Measurements from ENCODE around the gene TCF4.
A peak's percentile ranks its signal among the peaks of the same experiment; 100 is the strongest.

The TCF4 gene

DNA sequence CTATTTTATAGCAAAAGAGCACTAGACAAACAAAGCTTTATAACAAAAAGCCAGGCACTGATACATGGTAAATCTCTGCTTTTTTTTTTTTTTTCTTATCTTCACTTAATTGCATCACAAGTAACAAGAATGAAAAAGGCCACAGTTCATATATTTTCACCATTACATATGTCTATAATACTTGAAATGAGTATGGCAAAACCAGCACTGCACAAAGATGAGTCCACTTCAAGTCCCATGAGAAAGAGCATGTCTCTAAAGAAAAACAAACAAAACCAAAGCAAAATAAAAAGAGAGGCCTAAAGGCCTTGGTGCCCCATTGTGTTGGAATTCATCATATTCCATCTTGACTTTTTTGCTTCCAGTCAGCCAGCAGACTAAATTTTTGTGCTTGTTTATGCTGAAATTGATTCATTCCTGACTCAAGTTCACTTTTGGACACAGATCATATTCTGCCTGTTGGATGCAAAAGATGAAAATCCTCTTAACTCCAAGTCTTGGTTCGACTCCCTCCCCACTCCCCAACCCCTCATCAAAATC lies 363.8 kb downstream of the TCF4 start:
- Histone ChIP-seq H4K20me1 (ENCODE audit: insufficient read depth, low read length) (no peaks in the 10 kb centered on the region), H3K9me3 (replicated peaks; ENCODE audit: insufficient read depth, low read length) (no peaks in the 10 kb centered on the region), H3K9ac (ENCODE audit: low read length) (no peak overlapping the region), H3K4me2 (ENCODE audit: low read depth, low read length) (no peak overlapping the region), H3K27ac (ENCODE audit: low read length) (no peak overlapping the region), H3F3A (ENCODE audit: insufficient read depth, low read length) (peaks cover 15% of the 10 kb centered on the region), H3K36me3 (replicated peaks; ENCODE audit: insufficient read depth, low read length) (0 out of 2 replicates have a peak, but pooled peaks cover 4% of the 10 kb centered on the region), H2AFZ (ENCODE audit: low read length) (no peak overlapping the region), H3K4me3 (ENCODE audit: low read length) (no peak overlapping the region), H3K9me2 (replicated peaks; ENCODE audit: insufficient read depth, low read length) (no peaks in the 10 kb centered on the region), H3K79me2 (ENCODE audit: low read length) (no peaks in the 10 kb centered on the region), H3K4me1 (ENCODE audit: low read length) (peaks cover 26% of the 10 kb centered on the region), H3K27me3 (replicated peaks; ENCODE audit: insufficient read depth, low read length) (no peaks in the 10 kb centered on the region)
- DNase-seq, result no peak
- TF ChIP-seq EZH2 (optimal IDR thresholded peaks at IDR 0.05; ENCODE audit: low read depth, low read length) (no peak), EZH2phosphoT487 (IDR thresholded peaks at IDR 0.05; ENCODE audit: low read length) (no peak)
- TF ChIP-seq, protein P1, sequence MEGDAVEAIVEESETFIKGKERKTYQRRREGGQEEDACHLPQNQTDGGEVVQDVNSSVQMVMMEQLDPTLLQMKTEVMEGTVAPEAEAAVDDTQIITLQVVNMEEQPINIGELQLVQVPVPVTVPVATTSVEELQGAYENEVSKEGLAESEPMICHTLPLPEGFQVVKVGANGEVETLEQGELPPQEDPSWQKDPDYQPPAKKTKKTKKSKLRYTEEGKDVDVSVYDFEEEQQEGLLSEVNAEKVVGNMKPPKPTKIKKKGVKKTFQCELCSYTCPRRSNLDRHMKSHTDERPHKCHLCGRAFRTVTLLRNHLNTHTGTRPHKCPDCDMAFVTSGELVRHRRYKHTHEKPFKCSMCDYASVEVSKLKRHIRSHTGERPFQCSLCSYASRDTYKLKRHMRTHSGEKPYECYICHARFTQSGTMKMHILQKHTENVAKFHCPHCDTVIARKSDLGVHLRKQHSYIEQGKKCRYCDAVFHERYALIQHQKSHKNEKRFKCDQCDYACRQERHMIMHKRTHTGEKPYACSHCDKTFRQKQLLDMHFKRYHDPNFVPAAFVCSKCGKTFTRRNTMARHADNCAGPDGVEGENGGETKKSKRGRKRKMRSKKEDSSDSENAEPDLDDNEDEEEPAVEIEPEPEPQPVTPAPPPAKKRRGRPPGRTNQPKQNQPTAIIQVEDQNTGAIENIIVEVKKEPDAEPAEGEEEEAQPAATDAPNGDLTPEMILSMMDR (IDR thresholded peaks at IDR 0.05; ENCODE audit: low read length), result no peak

DNA sequence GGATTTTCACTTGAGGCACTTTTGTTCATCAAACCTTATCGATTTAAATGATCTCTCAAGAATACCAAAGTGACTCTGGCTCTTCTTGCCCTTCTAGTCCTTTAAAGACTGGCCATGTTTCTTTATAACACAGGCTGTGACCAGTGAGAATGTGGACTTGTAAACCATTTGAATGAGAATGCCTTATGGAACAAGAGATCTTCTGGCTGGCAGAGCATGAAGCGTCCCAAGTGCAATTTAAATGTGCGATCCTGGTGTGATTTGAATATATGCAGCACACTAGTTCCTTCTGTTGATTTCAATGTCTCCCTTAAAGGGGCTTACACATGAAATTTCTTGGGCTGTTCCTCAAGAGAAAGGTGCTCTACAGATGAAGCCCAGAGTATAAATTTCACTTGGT lies 366.4 kb downstream of the TCF4 start:
- no peak for TF ChIP-seq EZH2phosphoT487 (IDR thresholded peaks at IDR 0.05; ENCODE audit: low read length)
- no peak for TF ChIP-seq EZH2 (optimal IDR thresholded peaks at IDR 0.05; ENCODE audit: low read depth, low read length)
- TF ChIP-seq, protein P1 (IDR thresholded peaks at IDR 0.05; ENCODE audit: low read length), result no peak
- Histone ChIP-seq H3K9me3 (replicated peaks; ENCODE audit: insufficient read depth, low read length) (no peaks in the 10 kb centered on the region), H3K4me1 (ENCODE audit: low read length) (peaks cover 29% of the 10 kb centered on the region), H3K79me2 (ENCODE audit: low read length) (no peaks in the 10 kb centered on the region), H3K9ac (ENCODE audit: low read length) (no peak overlapping the region), H3K27me3 (replicated peaks; ENCODE audit: insufficient read depth, low read length) (no peaks in the 10 kb centered on the region), H3K36me3 (replicated peaks; ENCODE audit: insufficient read depth, low read length) (0 out of 2 replicates have a peak, but pooled peaks cover 4% of the 10 kb centered on the region), H3K9me2 (replicated peaks; ENCODE audit: insufficient read depth, low read length) (no peaks in the 10 kb centered on the region), H3K4me3 (ENCODE audit: low read length) (no peak overlapping the region), H3F3A (ENCODE audit: insufficient read depth, low read length) (peaks cover 15% of the 10 kb centered on the region), H2AFZ (ENCODE audit: low read length) (no peak overlapping the region), H3K27ac (ENCODE audit: low read length) (no peak overlapping the region), H4K20me1 (ENCODE audit: insufficient read depth, low read length) (no peaks in the 10 kb centered on the region), H3K4me2 (ENCODE audit: low read depth, low read length) (no peak overlapping the region)
- no peak for DNase-seq

DNA sequence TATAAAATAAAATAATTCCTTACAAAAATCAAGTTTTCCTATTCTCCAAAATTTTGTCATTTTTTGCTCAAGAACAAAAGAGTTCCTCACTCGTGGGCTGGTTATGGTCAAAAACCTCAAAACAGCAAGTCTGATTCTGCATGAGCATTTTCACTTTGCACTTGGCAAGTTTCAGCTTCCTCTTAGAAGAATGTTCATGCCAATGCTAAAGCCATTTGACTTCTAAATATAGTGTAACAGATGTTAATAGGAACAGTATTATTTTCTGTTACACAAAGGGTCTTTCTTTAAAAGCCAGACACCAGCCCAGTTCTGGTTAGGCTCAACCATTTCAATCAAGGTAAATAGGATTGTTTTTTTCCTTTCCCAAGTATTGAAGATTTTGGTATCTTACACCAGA lies 367.5 kb downstream of the TCF4 start:
- no peak overlapping the region for H3K9ac ChIP-seq (ENCODE audit: low read length)
- H3K36me3 ChIP-seq (replicated peaks; ENCODE audit: insufficient read depth, low read length), result no peaks in the 10 kb centered on the region
- H4K20me1 ChIP-seq (ENCODE audit: insufficient read depth, low read length), result no peaks in the 10 kb centered on the region
- no peak overlapping the region for H2AFZ ChIP-seq (ENCODE audit: low read length)
- peak overlapping the region; percentile 42; the same call in 1 of the 2 replicates for H3K4me2 ChIP-seq (ENCODE audit: low read depth, low read length)
- H3F3A ChIP-seq (ENCODE audit: insufficient read depth, low read length), result peaks cover 15% of the 10 kb centered on the region
- TF ChIP-seq, protein P1 (IDR thresholded peaks at IDR 0.05; ENCODE audit: low read length), result no peak
- TF ChIP-seq EZH2 (optimal IDR thresholded peaks at IDR 0.05; ENCODE audit: low read depth, low read length) (no peak), EZH2phosphoT487 (IDR thresholded peaks at IDR 0.05; ENCODE audit: low read length) (no peak)
- peaks cover 29% of the 10 kb centered on the region for H3K4me1 ChIP-seq (ENCODE audit: low read length)
- H3K9me2 ChIP-seq (replicated peaks; ENCODE audit: insufficient read depth, low read length), result no peaks in the 10 kb centered on the region
- 0 out of 2 replicates have a peak overlapping the region, but pooled peaks have one; percentile 3 for H3K4me3 ChIP-seq (ENCODE audit: low read length)
- peak overlapping the region; percentile 66; the same call in 1 of the 2 replicates for H3K27ac ChIP-seq (ENCODE audit: low read length)
- H3K27me3 ChIP-seq (replicated peaks; ENCODE audit: insufficient read depth, low read length), result no peaks in the 10 kb centered on the region
- DNase-seq, result peak; percentile 81
- H3K9me3 ChIP-seq (replicated peaks; ENCODE audit: insufficient read depth, low read length), result no peaks in the 10 kb centered on the region
- no peaks in the 10 kb centered on the region for H3K79me2 ChIP-seq (ENCODE audit: low read length)
